ENCODE measurements around the gene PWWP2B.

GRCh38 chr10:132383751-132384196, 13.2 kb upstream of the PWWP2B start:
- TF ChIP-seq POLR2AphosphoS5 (IDR thresholded peaks at IDR 0.05; ENCODE audit: low read depth, low read length) (no peak), TCF7L2 (IDR thresholded peaks at IDR 0.05; ENCODE audit: low read depth, low read length) (no peak)
- TF ChIP-seq, protein P1, sequence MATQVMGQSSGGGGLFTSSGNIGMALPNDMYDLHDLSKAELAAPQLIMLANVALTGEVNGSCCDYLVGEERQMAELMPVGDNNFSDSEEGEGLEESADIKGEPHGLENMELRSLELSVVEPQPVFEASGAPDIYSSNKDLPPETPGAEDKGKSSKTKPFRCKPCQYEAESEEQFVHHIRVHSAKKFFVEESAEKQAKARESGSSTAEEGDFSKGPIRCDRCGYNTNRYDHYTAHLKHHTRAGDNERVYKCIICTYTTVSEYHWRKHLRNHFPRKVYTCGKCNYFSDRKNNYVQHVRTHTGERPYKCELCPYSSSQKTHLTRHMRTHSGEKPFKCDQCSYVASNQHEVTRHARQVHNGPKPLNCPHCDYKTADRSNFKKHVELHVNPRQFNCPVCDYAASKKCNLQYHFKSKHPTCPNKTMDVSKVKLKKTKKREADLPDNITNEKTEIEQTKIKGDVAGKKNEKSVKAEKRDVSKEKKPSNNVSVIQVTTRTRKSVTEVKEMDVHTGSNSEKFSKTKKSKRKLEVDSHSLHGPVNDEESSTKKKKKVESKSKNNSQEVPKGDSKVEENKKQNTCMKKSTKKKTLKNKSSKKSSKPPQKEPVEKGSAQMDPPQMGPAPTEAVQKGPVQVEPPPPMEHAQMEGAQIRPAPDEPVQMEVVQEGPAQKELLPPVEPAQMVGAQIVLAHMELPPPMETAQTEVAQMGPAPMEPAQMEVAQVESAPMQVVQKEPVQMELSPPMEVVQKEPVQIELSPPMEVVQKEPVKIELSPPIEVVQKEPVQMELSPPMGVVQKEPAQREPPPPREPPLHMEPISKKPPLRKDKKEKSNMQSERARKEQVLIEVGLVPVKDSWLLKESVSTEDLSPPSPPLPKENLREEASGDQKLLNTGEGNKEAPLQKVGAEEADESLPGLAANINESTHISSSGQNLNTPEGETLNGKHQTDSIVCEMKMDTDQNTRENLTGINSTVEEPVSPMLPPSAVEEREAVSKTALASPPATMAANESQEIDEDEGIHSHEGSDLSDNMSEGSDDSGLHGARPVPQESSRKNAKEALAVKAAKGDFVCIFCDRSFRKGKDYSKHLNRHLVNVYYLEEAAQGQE (IDR thresholded peaks at IDR 0.05; ENCODE audit: insufficient read depth in 1 of 2, low read depth in 2 of 2, low read length in 1 of 2) = no peak

Data from Panc1 (cell line).